GM19455 (cell line): ENCODE measurements around the gene DPYSL4.
"Not testable (repeated sequence)": the region's sequence is repeated elsewhere in the genome, so short reads cannot be mapped to it uniquely, and the experiment has no call there.

Experiments used
- ATAC-seq: cut with Tn5 transposase; IDR thresholded peaks from one replicate; pipeline ENCODE4 v1.9.1; 2021; ENCODE audit not compliant: unreplicated experiment

The DPYSL4 gene

DNA sequence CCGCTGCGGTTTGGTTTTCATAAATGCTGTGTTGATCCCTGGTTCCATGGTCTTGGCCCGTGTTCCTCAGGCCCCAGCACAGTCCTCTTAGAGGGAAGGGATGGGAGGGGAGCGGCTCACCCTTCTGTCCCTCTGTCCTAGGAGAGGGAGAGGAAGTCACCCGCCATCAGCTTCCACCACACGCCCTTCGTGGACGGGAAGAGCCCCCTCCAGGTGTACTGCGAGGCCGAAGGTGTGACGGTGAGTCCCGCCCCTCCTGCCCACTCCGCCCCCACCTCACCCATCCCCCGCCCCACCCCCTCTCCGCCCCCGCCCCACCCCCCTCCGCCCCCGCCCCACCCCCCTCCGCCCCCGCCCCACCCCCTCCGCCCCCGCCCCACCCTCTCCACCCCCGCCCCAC lies 37.5 kb upstream of the DPYSL4 start:
- no peak for ATAC-seq

DNA sequence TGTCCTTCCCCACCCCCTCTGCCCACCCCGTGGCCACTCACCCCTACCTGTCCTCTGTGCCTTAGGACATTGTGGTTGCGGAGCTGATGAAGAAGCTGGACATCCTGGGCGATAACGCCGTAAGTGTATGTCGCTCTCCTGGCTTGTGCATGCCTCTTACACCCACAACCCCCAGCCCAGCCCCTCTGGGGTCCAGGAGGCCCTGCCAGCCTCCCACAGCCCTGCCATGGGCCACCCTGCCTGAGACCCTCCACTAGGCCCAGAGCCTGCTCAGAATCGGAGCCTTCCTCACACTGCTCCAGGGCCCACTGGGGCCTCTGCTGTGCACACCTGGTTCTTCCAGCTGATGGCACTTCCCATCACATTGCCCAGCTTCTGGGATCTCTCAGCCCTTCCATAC lies 36.8 kb upstream of the DPYSL4 start:
- no peak for ATAC-seq

DNA sequence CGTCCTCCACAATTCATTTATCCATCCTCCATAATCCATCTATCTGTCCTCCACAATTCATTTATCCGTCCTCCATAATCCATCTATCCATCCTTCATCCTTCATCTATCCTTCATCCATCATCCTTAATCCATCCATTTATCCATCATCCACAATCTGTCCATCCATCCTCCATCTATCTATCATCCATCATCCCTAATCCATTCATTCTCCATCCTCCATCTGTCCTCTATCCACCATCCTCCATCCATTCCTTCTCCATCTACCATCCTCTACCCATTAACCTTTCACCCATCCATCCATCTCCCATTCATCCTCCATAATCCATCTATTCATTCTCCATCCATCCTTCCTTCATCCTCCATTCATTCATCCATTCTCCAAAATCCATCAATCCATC lies 36.0 kb upstream of the DPYSL4 start:
- ATAC-seq: no peak

DNA sequence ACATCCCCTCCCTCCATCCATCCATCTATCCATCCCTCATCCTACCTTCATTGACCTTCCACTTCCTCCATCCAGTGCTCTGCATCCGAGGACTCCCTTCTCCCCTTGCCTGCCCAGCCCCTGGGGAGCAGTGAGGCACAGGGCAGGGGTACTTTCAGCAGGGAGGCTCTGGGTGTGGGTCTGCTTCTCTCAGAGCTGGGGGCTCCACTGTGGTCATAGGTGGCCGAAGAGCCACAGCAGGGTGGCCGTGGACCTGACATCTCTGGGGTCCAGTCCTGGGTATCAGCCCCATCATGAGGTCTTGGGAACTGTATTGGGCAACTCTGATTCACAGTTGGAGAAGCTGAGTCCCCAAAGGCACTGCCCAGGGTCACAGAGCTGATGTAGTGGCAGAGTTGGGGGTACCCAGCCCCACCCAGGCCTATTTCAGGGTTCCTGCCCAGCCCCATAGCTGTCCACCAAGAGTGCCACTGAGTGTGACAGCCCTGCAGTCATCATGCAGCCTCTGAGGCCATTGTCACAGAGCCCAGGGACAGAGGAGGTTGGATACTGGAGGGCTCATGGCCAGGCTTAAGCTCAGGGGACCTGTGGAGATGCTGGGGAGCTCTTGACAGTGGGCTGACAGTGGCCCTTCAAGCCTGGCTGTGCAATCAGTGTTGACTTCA lies 35.3 kb upstream of the DPYSL4 start:
- ATAC-seq: no peak

DNA sequence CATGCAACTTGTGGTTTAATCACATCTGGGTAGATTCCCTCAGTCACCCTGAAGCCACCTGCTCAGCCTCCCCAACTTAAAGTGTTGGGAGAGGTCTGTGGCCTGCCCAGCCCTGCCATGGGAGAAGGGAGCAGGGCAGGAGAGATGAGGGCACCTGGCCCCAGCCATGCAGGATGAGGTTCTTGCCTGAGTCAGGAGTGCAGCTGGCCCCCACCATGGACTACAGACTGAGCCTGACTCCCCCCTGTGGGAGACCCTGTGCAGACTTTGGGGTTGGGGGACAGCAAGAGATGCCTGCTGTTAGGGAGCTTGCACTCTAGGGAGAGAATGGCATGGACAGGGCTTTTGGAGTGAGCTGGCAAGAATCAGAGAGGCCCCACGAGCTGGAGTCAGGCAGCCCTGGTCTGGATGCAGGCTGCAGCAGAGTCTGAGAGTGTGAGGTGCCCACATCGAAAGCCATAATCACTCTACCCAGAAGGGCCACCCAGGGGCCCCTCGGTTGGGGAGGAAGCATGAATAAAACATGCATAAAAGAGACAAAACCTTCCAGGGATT lies 34.7 kb upstream of the DPYSL4 start:
- no peak for ATAC-seq

DNA sequence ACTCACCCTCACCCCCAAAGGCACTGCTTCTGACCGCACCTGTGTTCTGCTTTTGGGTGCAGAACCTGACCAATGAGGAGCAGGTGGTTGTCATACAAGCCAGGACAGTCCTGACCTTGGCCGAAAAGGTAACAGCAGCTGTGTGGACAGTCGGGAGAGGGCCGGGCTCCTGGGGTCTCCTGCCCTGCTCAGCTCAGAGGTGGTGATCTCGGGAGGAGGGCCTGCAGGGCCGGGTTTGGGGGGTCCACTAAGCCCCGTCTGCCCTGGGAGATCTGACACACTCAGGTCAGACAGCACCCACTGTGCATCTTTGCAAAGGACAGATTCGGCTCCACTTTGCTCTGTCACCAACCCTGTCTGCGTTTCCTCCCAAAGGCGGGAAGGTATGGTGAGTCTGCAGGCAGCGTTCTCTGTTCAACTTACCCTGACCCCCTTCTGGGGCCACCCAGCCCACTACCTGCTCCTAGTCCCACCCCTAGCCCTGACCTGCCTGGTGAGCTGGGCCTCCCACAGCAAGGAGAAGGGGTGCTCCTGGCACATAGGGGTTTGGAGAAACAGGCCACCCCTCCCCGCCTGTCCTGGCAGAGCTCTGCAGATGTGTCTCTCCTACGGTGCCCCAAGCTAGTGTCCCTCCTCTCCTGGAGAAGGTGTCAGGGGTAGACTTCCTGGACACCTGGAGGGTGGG lies 33.7 kb upstream of the DPYSL4 start:
- ATAC-seq: no peak

DNA sequence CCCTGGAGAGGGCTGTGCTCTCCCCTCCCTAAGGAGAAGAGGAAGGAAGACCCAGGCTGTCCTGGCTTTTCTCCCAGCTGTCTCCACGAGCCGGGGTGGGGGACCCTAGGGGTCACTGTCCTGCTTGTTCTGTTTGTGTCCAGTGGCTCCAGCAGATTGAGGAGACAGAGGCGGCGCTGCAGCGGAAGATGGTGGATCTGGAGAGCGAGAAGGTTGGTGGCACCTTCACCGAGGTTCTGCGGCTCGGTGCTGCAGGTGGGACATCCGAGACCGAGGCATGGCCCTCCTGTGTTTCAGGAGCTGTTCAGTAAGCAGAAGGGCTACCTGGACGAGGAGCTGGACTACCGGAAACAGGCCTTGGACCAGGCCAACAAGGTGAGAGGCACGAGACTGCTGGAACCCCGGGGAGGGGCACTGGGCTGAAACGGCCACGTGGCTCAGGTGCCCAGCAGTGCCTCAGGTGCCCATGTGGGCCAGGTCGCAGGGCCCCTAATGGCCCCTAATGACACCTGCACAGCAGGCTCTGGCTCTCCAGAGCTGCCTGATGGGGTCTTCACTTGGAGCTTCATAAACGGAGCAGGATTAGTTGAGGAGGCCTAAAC lies 33.0 kb upstream of the DPYSL4 start:
- no peak for ATAC-seq

DNA sequence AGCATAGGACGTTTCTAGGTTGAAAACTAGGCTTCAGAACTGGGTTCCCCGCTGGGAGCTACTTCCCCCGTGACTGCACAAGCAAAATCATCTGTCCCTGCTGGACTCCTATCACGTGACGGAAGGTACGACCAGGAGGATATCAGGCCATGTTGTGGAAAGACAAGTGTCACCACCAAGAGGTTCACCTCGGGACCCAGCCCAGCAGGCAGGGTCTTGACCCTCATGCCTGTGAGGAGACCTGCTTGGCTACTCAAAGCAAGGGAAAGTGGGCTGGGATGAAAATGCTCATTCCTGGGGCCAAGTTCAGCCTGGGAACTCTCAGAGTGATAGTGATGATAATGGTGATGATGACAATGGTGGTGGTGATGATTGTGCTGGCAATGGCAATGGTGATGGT lies 32.3 kb upstream of the DPYSL4 start:
- no peak for ATAC-seq

DNA sequence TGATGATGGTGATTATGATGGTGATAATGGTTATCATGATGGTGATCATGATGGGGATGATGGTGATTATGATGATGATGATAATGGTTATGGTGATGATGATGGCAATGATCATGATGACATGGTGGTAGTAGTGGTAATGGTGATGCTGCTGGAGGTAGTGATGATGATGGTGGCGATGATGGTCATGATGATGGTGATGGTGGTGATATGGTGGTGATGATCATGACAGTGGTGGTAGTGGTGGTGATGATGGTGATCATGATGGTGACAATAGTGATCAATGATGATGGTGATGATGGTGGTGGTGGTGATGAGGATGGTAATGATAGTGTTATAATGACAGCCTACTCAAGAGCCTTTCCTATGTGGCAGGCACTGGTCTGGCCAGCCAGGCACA lies 31.8 kb upstream of the DPYSL4 start:
- no peak for ATAC-seq

DNA sequence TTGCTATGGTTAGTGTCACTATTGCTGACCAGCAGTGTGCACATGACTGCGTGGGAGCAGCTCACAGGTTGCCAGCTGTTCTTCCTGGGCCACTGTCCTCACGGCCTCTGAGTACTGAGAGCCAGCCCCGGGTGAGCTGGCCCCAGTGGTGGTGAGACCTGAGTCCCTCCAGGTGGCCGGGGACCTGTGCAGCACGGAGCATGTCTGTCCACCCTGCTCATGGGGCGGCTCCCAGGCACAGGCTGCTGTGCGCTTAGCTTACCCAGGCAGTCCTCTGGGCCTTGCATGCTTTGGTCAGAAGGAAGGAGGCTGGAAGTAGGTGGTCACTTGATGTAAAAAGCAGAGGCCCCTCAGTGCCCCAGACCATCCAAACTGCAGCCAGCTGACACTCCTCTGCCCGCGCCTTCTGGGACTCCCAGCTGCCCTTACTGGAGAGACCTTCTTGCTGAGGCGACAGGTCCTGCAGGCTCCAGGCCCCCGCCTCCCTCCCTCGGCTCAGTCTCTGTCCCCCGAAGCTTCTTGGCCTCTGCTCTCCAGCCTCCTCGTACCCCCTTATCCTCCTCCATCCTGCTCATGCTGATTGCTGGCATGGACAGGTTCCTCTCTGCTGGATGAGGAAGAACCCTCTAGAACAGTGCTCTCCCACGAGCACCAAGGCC lies 30.9 kb upstream of the DPYSL4 start:
- ATAC-seq: no peak

DNA sequence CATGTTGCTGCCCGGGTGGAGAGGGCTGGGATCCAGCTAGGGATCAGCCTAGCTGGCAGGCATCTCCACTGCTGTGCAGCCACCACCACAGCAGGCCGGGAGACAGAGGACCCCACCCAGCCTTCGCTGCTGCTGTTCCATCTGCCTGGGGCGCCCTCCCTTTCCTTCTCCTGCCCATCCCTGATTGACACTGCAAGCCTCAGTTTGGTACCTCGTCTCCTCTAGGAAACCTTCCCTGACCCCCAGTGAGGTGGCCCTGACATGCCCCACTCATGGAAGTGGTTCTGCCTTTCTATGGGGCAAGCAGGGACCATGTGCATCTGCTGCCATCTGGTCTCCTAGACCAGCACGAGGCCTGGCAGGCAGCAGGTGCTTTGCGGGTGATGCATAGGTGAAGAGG lies 30.4 kb upstream of the DPYSL4 start:
- no peak for ATAC-seq

DNA sequence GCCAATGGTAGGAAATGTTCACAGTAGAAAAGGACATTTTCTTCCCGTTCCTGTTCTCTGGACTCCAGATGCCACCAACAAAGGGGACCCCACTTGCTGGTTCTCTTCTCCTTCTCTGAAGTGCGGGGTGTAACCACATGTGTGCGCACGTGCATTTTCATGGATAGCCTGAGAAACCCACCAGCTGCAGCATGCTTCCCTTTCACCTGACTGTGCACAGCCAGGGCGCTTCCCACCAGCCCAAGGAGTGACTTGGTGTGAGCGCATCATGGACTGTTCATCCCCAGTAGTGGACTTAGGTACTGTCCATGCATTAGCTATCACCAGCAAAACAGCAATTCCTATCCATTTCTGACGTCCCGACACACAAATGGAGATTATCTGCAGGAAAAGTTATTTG lies 29.6 kb upstream of the DPYSL4 start:
- no peak for ATAC-seq

DNA sequence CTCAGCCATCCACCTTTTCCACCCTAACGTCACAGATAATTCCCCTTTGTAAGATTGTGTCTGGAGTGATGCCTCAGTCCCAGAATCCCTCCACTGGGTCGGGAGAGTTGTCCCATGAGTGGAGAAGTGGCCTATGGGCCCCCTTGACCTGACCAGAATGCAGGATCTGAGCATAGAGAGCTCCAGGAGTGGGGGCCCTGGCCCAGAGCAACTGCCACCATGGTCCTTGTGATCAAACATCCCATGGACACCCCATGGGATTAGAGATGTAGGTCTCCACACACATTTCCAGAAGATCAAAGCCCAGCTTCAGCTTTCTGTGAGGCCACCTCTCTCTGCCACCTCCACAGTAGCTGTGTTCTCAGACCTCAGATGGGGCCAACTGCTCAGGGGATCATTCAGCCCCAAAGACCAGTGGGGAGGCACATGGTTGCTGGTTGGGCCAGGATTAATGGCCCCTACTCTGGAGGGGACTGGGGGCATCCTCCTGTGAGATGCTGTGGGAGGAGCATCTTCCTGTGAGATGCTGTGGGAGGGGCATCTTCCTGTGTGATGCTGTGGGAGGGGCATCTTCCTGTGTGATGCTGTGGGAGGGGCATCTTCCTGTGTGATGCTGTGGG lies 28.5 kb upstream of the DPYSL4 start:
- no peak for ATAC-seq

DNA sequence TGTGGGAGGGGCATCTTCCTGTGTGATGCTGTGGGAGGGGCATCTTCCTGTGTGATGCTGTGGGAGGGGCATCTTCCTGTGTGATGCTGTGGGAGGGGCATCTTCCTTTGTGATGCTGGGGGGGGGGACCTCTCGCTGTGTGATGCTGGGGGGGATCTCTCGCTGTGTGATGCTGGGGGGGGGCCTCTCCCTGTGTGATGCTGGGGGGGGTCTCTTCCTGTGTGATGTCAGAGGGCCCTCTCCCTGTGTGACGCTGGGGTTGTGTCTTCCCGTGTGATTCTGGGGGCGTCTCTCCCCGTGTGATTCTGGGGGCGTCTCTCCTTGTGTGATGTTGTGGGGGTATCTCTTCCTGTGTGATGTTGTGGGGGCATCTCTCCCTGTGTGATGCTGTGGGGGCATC lies 27.9 kb upstream of the DPYSL4 start:
- ATAC-seq: no peak

DNA sequence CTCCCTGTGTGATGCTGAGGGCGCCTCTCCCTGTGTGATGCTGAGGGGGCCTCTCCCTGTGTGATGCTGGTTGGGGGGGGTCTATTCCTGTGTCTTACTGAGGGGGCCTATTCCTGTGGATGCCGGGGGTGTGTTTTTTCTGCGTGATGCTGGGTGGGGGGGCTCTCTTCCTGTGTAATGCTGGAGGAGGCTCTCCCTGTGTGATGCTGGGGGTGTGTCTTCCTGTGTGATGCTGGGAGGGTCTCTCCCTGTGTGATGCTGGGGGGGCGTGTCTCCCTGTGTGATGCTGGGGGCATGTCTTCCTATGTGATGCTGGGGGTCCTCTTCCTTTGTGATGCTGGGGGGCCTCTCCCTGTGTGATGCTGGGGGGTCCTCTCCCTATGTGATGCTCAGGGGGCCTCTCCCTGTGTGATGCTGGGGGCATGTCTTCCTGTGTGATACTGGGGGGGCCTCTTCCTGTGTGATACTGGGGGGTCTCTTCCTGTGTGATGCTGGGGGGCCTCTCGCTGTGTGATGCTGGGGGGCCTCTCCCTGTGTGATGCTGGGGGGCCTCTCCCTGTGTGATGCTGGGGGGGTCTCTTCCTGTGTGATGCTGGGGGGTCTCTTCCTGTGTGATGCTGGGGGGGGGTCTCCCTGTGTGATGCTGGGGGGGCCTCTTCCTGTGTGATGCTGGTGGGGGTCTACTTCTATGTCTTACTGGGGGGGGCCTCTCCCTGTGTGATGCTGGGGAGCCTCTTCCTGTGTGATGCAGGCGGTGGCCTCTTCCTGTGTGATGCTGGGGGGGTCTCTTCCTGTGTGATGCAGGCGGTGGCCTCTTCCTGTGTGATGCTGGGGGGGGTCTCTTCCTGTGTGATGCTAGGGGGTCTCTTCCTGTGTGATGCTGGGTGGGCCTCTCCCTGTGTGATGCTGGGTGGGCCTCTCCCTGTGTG lies 27.2 kb upstream of the DPYSL4 start:
- ATAC-seq: not testable (repeated sequence)

DNA sequence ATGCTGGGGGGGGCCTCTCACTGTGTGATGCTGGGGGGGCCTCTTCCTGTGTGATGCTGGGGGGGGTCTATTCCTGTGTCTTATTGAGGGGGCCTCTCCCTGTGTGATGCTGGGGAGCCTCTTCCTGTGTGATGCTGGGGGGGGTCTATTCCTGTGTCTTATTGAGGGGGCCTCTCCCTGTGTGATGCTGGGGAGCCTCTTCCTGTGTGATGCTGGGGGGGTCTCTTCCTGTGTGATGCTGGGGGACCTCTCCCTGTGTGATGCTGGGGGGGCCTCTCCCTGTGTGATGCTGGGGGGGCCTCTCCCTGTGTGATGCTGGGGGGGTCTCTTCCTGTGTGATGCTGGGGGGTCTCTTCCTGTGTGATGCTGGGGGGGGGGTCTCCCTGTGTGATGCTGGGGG lies 26.5 kb upstream of the DPYSL4 start:
- not testable (repeated sequence) for ATAC-seq

DNA sequence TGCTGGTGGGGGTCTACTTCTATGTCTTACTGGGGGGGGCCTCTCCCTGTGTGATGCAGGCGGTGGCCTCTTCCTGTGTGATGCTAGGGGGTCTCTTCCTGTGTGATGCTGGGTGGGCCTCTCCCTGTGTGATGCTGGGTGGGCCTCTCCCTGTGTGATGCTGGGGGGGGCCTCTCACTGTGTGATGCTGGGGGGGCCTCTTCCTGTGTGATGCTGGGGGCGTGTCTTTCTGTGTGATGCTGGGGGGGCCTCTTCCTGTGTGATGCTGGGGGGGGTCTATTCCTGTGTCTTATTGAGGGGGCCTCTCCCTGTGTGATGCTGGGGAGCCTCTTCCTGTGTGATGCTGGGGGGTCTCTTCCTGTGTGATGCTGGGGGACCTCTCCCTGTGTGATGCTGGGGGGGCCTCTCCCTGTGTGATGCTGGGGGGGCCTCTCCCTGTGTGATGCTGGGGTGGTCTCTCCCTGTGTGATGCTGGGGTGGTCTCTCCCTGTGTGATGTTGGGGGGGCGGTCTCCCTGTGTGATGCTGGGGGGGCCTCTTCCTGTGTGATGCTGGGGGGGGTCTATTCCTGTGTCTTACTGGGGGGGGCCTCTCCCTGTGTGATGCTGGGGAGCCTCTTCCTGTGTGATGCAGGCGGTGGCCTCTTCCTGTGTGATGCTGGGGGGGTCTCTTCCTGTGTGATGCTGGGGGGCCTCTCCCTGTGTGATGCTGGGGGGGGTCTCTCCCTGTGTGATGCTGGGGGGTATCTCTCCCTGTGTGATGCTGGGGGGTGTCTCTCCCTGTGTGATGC lies 25.7 kb upstream of the DPYSL4 start:
- not testable (repeated sequence) for ATAC-seq

DNA sequence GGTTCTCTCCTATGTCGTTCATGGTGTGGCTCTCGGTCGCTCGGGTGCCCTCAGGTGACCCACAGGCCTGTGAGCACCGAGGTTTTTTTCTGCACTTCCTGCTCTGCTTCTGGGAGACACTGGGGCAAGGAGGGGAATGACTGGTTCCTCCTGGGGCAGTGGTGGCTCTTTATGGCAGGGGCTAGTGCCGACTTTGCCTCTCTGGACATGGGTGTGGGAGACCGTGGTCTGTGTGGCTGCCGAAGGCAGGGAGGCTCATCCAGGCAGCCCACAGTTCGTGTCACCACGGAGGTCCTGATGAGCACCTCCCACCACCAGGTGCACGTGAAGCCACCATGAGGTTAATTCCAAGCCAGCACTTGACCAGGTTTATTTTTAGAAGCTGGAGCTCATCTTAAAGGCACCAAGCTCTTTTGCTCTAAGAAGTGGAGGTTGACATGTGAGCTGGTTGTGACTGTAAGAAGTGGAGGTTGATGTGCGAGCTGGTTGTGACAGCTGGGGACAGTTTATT lies 24.7 kb upstream of the DPYSL4 start:
- ATAC-seq: no peak

DNA sequence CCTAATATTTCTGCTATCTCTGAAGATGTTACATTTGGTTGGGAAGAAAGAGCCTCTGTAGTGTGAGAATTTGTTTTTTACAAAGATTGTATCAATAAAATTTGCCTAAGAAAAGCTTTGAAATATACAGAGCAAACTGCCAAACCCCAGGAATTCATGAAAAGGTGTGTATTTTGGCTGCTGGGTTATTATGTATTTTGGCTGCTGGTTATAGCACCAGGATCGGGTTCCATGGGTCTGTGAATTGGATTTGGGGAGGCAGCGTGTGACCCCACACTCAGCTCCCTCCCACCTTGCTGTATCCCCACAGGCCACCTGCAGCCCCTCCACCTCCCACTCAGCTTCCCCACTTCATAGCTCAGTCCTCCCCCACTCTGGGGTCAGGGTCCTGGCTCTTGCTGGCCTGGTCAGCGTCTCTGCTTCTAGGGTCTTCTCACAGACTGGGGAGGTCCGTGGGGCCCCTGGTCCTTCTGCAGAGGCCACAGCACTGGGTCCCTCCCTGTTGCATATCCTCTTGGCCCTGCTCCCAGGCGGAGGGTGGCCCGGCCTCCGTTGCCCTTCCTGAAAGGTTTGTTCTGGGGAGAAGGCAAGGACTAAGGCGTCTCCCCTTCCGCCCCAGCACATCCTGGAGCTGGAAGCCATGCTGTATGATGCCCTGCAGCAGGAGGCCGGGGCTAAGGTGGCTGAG lies 24.0 kb upstream of the DPYSL4 start:
- no peak for ATAC-seq
